Hepatocyte (in vitro differentiated cells): ENCODE measurements around the gene EWSR1. TPM values are rescaled to one million over a fixed set of nuclear protein-coding genes. Genes with fewer than 3 reads are reported as not detected.

Experiments
- DNase-seq: peaks from one replicate; pipeline ENCODE4 v3.0.0-alpha.2; 2016; ENCODE audit warnings: low spot score
- H2AFZ ChIP-seq: fragments of 200-600 bp; sonication (generic); 2 replicates; pipeline ENCODE4 v1.6.0; 2016; ENCODE audit warnings: antibody characterized with exemption, mild to moderate bottlenecking
- H3K27ac ChIP-seq: fragments of 200-600 bp; sonication (generic); 2 replicates; pipeline ENCODE4 v1.5.1; 2016; ENCODE audit warnings: mild to moderate bottlenecking
- H3K27me3 ChIP-seq: fragments of 200-600 bp; sonication (generic); 2 replicates; pipeline ENCODE4 v1.6.1; 2016
- H3K36me3 ChIP-seq: fragments of 200-600 bp; sonication (generic); replicated peaks from 2 replicates; pipeline ENCODE4 v1.5.1; 2016; ENCODE audit warnings: low read depth; ENCODE audit not compliant: insufficient read depth
- H3K4me1 ChIP-seq: fragments of 200-600 bp; sonication (generic); 2 replicates; pipeline ENCODE4 v1.5.1; 2016; ENCODE audit warnings: mild to moderate bottlenecking, moderate library complexity; ENCODE audit not compliant: insufficient read depth
- H3K4me2 ChIP-seq: fragments of 200-600 bp; sonication (generic); 2 replicates; pipeline ENCODE4 v1.6.0; 2016
- H3K4me3 ChIP-seq: fragments of 200-600 bp; sonication (generic); 2 replicates; pipeline ENCODE4 v1.5.1; 2016; ENCODE audit warnings: mild to moderate bottlenecking
- H3K79me2 ChIP-seq: fragments of 200-600 bp; sonication (generic); 2 replicates; pipeline ENCODE4 v1.6.0; 2017; ENCODE audit warnings: mild to moderate bottlenecking
- H3K9me2 ChIP-seq: fragments of 200-600 bp; sonication (generic); replicated peaks from 2 replicates; pipeline ENCODE4 v1.6.0; 2017; ENCODE audit warnings: mild to moderate bottlenecking; ENCODE audit not compliant: insufficient read depth
- H3K9me3 ChIP-seq: fragments of 200-600 bp; sonication (generic); 2 replicates; pipeline ENCODE4 v1.5.1; 2016; ENCODE audit warnings: low read depth, mild to moderate bottlenecking
- H4K20me1 ChIP-seq: fragments of 200-600 bp; sonication (generic); 2 replicates; pipeline ENCODE4 v1.6.0; 2016; ENCODE audit warnings: mild to moderate bottlenecking; ENCODE audit not compliant: insufficient read depth, poor library complexity, severe bottlenecking
- EZH2 ChIP-seq: fragments of 200-600 bp; sonication (generic); IDR thresholded peaks from 2 replicates; pipeline ENCODE4 v1.6.1; 2016; ENCODE audit warnings: antibody characterized with exemption, mild to moderate bottlenecking, borderline replicate concordance
- EZH2phosphoT487 ChIP-seq: fragments of 200-600 bp; sonication (generic); IDR thresholded peaks from one replicate; pipeline ENCODE4 v1.6.1; 2018; ENCODE audit warnings: antibody characterized with exemption, mild to moderate bottlenecking, low read depth, moderate library complexity; ENCODE audit not compliant: unreplicated experiment, severe bottlenecking
- WGBS: methylation state at CpG from one replicate; pipeline ENCODE4 v1.1.6; 2016; ENCODE audit warnings: low lambda C conversion rate; ENCODE audit errors: missing lambda C conversion rate; 5-methylcytosine and 5-hydroxymethylcytosine counted together
- polyA plus RNA-seq: library from polyadenylated mRNA; unstranded; fragments of >200 nt; fragmentation: Nextera tagmentation; extraction: Ambion mirVana; gene quantifications from 2 replicates; pipeline ENCODE4 v1.2.1, GENCODE V29; 2016
- total RNA-seq: library from RNA; depleted of rRNA; stranded (reverse); fragments of >200 nt; gene quantifications from 2 replicates; pipeline ENCODE4 v1.2.3, GENCODE V29; 2014
- TF ChIP-seq, protein P1 (sequence below): fragments of 200-600 bp; sonication (generic); IDR thresholded peaks from 2 replicates; pipeline ENCODE4 v1.5.1; 2016; ENCODE audit warnings: antibody characterized with exemption, mild to moderate bottlenecking; ENCODE audit not compliant: poor library complexity

EWSR1 gene
- total and polyA plus RNA-seq, 2 experiments from 2014 or later: 161 to 269 TPM

- WGBS: 95% methylated on average over 5 of the region's 5 CpGs
- no peak overlapping the region for H2AFZ ChIP-seq
- no peaks in the 10 kb centered on the region for H3K36me3 ChIP-seq
- TF ChIP-seq EZH2: no peak
- TF ChIP-seq, protein P1, sequence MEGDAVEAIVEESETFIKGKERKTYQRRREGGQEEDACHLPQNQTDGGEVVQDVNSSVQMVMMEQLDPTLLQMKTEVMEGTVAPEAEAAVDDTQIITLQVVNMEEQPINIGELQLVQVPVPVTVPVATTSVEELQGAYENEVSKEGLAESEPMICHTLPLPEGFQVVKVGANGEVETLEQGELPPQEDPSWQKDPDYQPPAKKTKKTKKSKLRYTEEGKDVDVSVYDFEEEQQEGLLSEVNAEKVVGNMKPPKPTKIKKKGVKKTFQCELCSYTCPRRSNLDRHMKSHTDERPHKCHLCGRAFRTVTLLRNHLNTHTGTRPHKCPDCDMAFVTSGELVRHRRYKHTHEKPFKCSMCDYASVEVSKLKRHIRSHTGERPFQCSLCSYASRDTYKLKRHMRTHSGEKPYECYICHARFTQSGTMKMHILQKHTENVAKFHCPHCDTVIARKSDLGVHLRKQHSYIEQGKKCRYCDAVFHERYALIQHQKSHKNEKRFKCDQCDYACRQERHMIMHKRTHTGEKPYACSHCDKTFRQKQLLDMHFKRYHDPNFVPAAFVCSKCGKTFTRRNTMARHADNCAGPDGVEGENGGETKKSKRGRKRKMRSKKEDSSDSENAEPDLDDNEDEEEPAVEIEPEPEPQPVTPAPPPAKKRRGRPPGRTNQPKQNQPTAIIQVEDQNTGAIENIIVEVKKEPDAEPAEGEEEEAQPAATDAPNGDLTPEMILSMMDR: no peak
- no peak for TF ChIP-seq EZH2phosphoT487
- no peak for DNase-seq
- H3K9me2 ChIP-seq: no peaks in the 10 kb centered on the region
- no peak overlapping the region for H3K4me2 ChIP-seq
- H3K27me3 ChIP-seq: no peaks in the 10 kb centered on the region
- H3K27ac ChIP-seq: no peak overlapping the region
- H3K79me2 ChIP-seq: no peaks in the 10 kb centered on the region
- no peaks in the 10 kb centered on the region for H4K20me1 ChIP-seq
- H3K9me3 ChIP-seq: no peaks in the 10 kb centered on the region
- no peaks in the 10 kb centered on the region for H3K4me1 ChIP-seq
- no peak overlapping the region for H3K4me3 ChIP-seq
Observed at GRCh38 chr22:29328055-29328454, 60.0 kb downstream of the EWSR1 start.

GRCh38 chr22:29328566-29329500 is 60.8 kb downstream of the EWSR1 start:
- H2AFZ ChIP-seq: no peak overlapping the region
- H3K9me2 ChIP-seq: no peaks in the 10 kb centered on the region
- no peaks in the 10 kb centered on the region for H3K4me1 ChIP-seq
- no peaks in the 10 kb centered on the region for H3K79me2 ChIP-seq
- 96% methylated on average over 26 of the region's 34 CpGs for WGBS
- H3K27ac ChIP-seq: no peak overlapping the region
- no peaks in the 10 kb centered on the region for H4K20me1 ChIP-seq
- no peak for DNase-seq
- H3K4me3 ChIP-seq: no peak overlapping the region
- H3K27me3 ChIP-seq: no peaks in the 10 kb centered on the region
- TF ChIP-seq EZH2 (no peak), EZH2phosphoT487 (no peak)
- TF ChIP-seq, protein P1: no peak
- H3K4me2 ChIP-seq: no peak overlapping the region
- H3K9me3 ChIP-seq: no peaks in the 10 kb centered on the region
- H3K36me3 ChIP-seq: no peaks in the 10 kb centered on the region

GRCh38 chr22:29329581-29329980 is 61.5 kb downstream of the EWSR1 start:
- H3K36me3 ChIP-seq: no peaks in the 10 kb centered on the region
- 93% methylated on average over 10 of the region's 11 CpGs for WGBS
- H3K4me2 ChIP-seq: no peak overlapping the region
- H4K20me1 ChIP-seq: no peaks in the 10 kb centered on the region
- no peaks in the 10 kb centered on the region for H3K9me2 ChIP-seq
- TF ChIP-seq, protein P1: no peak
- TF ChIP-seq EZH2phosphoT487 (no peak), EZH2 (no peak)
- no peak overlapping the region for H2AFZ ChIP-seq
- no peaks in the 10 kb centered on the region for H3K79me2 ChIP-seq
- H3K27me3 ChIP-seq: no peaks in the 10 kb centered on the region
- H3K4me1 ChIP-seq: no peaks in the 10 kb centered on the region
- no peak overlapping the region for H3K4me3 ChIP-seq
- H3K27ac ChIP-seq: no peak overlapping the region
- H3K9me3 ChIP-seq: no peaks in the 10 kb centered on the region
- no peak for DNase-seq
